Small intestine (tissue), 16 donors: ENCODE measurements around the gene OR9A4. TPM values are rescaled to one million over a fixed set of nuclear protein-coding genes. Genes with fewer than 3 reads are reported as not detected.

Source experiments
- DNase-seq, 2 donors: peaks; one replicate each; pipeline versions ENCODE4 v3.0.0 to v3.0.0-alpha.2; 2013
- FAIRE-seq: peaks from 2 replicates; lab custom pipeline; 2012; peaks lifted over from hg19 to GRCh38; lab: Jason Lieb, UNC
- H3K27ac ChIP-seq, 3 donors: one replicate each; pipeline ENCODE4 v1.5.1; 2013; ENCODE audit warnings: low read length in 2 of 3, mild to moderate bottlenecking in 2 of 3, control low read depth in 1 of 3, inconsistent platforms in 1 of 3, low read depth in 1 of 3, moderate library complexity in 1 of 3
- H3K27me3 ChIP-seq, 3 donors: one replicate each; pipeline ENCODE4 v1.6.1; 2013; ENCODE audit warnings: low read length in 3 of 3, inconsistent platforms in 1 of 3; ENCODE audit not compliant: control insufficient read depth in 3 of 3, insufficient read depth in 3 of 3
- H3K36me3 ChIP-seq, 3 donors: one replicate each; pipeline ENCODE4 v1.6.1; 2013; ENCODE audit warnings: low read length in 3 of 3, inconsistent platforms in 1 of 3, low read depth in 1 of 3, mild to moderate bottlenecking in 1 of 3, moderate library complexity in 1 of 3; ENCODE audit not compliant: control insufficient read depth in 3 of 3, insufficient read depth in 2 of 3
- H3K4me1 ChIP-seq, 3 donors: one replicate each; pipeline ENCODE4 v1.6.1; 2013; ENCODE audit warnings: low read length in 2 of 3, inconsistent platforms in 1 of 3, low read depth in 1 of 3, mild to moderate bottlenecking in 1 of 3, moderate library complexity in 1 of 3; ENCODE audit not compliant: control insufficient read depth in 3 of 3, insufficient read depth in 2 of 3
- H3K4me3 ChIP-seq, 3 donors: one replicate each; pipeline ENCODE4 v1.5.1; 2013; ENCODE audit warnings: low read length in 3 of 3, control low read depth in 1 of 3, inconsistent platforms in 1 of 3, low read depth in 1 of 3, mild to moderate bottlenecking in 1 of 3, moderate library complexity in 1 of 3
- H3K9me3 ChIP-seq, 2 donors: one replicate each; pipeline ENCODE4 v1.6.1; 2013; ENCODE audit warnings: low read depth in 1 of 2, low read length in 1 of 2; ENCODE audit not compliant: control insufficient read depth in 2 of 2, insufficient read depth in 1 of 2
- WGBS, 3 donors: extraction: QIAGEN DNeasy Blood & Tissue Kit; methylation state at CpG; one replicate each; pipeline ENCODE4 v1.1.7; 2013; 5-methylcytosine and 5-hydroxymethylcytosine counted together
- long read RNA-seq, 10 donors: transcript quantifications; one replicate each; lab custom pipeline, GENCODE V29; 2026
- polyA plus RNA-seq, 4 donors: library from polyadenylated mRNA; stranded (reverse) in 3 of 4; unstranded in 1 of 4; fragments of 200-250 nt in 3 of 4; fragments of 120-200 nt in 1 of 4; gene quantifications; one replicate each; pipeline versions ENCODE4 v1.2.1 to v1.2.3, GENCODE V29; 2013
- donor health status: healthy with polysubstance abuse.
- donor health status: control.
- donor health status: control.
- donor health status: Bipolar disorder and iron deficiency.
- donor health status: healthy.

OR9A4 gene, protein sequence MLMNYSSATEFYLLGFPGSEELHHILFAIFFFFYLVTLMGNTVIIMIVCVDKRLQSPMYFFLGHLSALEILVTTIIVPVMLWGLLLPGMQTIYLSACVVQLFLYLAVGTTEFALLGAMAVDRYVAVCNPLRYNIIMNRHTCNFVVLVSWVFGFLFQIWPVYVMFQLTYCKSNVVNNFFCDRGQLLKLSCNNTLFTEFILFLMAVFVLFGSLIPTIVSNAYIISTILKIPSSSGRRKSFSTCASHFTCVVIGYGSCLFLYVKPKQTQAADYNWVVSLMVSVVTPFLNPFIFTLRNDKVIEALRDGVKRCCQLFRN
- polyA plus RNA-seq = not detected
- long read RNA-seq, donor 1 = 0 reads
- long read RNA-seq, donor 2 = 0 reads
- long read RNA-seq, donor 3 = 0 reads
- long read RNA-seq, donor 4 = 0 reads
- long read RNA-seq, donor 5 = 0 reads
- long read RNA-seq, donor 6 = 0 reads
- long read RNA-seq, donor 7 = 0 reads
- long read RNA-seq, donor 8 = 0 reads
- long read RNA-seq, donor 9 = 0 reads
- long read RNA-seq, donor 10 = 0 reads

DNA sequence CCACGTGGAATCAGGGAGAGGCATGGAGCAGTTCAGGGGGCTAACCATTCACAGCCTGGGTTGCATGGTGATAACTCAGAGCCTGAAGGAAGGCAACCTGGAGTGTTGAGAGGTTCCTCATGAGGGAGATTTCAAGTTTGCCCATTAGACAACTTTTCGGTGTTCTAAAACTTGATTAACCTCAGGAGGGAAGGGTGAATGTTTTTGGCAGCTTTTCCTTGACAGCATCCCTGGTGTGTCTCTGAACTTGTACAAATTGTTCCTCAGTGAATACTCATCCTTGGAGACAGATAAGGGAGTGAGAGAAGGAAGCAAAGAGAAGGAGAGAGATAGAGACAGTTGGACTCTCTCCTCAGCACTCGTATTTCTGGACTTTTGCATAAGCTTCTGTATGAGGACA, at the start of gene OR9A4:
Gene OR9A4 (plus strand): TSS at position 301 of the 400 bp plus-strand sequence. CDS start 2,477 bp downstream, outside the sequence.
- WGBS, 3 donors = 59 to 74% (median 65%) methylated on average over 3 of the region's 3 CpGs
- H3K4me1 ChIP-seq = peaks cover 0 to 3% (median 0%) of the 10 kb centered on the region in 3 donors
- FAIRE-seq (no peak), DNase-seq (no peak)
- no peaks in the 10 kb centered on the region for H3K27me3 ChIP-seq
- H3K4me3 ChIP-seq = no peak within 1 kb of the TSS
- H3K9me3 ChIP-seq = no peaks in the 10 kb centered on the region
- H3K27ac ChIP-seq = no peak within 1 kb of the TSS
- no peaks in the 10 kb centered on the region for H3K36me3 ChIP-seq

GRCh38 chr7:141866974-141867373, 49.2 kb upstream of the OR9A4 start:
- H3K36me3 ChIP-seq = no peaks in the 10 kb centered on the region
- H3K9me3 ChIP-seq = no peaks in the 10 kb centered on the region
- FAIRE-seq (no peak), DNase-seq (no peak)
- 88 to 97% (median 93%) methylated on average over 2 of the region's 2 CpGs for WGBS, 3 donors
- no peak overlapping the region for H3K4me3 ChIP-seq
- no peak overlapping the region for H3K27ac ChIP-seq
- no peaks in the 10 kb centered on the region for H3K27me3 ChIP-seq
- H3K4me1 ChIP-seq = no peaks in the 10 kb centered on the region

- no peaks in the 10 kb centered on the region for H3K4me1 ChIP-seq
- no peak overlapping the region for H3K27ac ChIP-seq
- no peak overlapping the region for H3K4me3 ChIP-seq
- H3K36me3 ChIP-seq = no peaks in the 10 kb centered on the region
- DNase-seq (no peak), FAIRE-seq (no peak)
- 85 to 90% (median 87%) methylated on average over 3 of the region's 3 CpGs for WGBS, 3 donors
- no peaks in the 10 kb centered on the region for H3K27me3 ChIP-seq
- no peaks in the 10 kb centered on the region for H3K9me3 ChIP-seq
These were observed 43.3 kb upstream of the OR9A4 start for GRCh38 chr7:141872931-141873330.

DNA sequence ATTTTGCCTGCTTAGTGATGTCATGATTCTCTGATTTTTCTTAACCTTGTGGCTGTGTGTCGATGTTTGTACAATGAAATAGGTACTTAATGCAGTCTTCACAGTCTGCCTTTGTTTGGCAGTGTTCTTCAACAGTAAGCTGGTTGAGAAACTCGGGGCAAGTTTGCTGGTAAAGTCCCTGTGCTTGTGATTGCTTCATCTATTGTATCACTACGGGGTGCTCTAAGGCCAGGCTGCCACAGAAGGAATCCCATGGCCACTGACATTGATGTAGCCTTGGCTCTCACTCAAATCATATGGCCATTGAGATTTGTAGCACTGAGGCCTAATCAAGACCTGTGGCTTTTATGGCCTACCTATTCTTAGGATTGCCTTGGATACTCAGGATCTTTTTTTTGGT, 41.4 kb upstream of the OR9A4 start:
- Histone ChIP-seq H3K27me3 (no peaks in the 10 kb centered on the region), H3K27ac (no peak overlapping the region), H3K9me3 (no peaks in the 10 kb centered on the region), H3K36me3 (no peaks in the 10 kb centered on the region), H3K4me3 (no peak overlapping the region), H3K4me1 (no peaks in the 10 kb centered on the region)
- WGBS, 3 donors = 70 to 74% (median 74%) methylated on average over 3 of the region's 3 CpGs
- FAIRE-seq (no peak), DNase-seq (no peak)

- Histone ChIP-seq H3K9me3 (no peaks in the 10 kb centered on the region), H3K27me3 (no peaks in the 10 kb centered on the region), H3K4me1 (no peaks in the 10 kb centered on the region), H3K27ac (no peak overlapping the region), H3K4me3 (no peak overlapping the region), H3K36me3 (no peaks in the 10 kb centered on the region)
- 86 to 100% (median 91%) methylated on average over 2 of the region's 2 CpGs for WGBS, 3 donors
- no peak for DNase-seq
- no peak for FAIRE-seq
These were observed 40.7 kb upstream of the OR9A4 start for GRCh38 chr7:141875453-141875852.

DNA sequence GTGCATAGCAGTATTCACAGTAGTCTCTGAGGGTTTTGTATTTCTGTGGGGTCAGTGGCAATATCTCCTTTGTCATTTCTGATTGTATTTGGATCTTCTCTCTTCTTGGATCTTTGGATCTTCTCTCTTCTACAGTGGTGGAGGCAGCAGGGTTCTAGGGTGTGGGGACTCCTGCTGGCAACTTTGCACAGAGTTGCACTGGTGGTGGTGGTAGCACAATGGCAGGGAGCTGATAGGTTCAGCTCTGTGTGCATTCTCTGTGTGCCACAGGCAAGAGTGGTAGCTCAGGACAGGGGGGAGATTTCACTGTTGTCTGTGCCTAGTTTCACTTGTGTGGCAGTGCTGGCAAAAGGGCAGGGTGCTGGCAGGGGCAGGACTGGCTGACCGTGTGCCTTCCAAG, 39.8 kb upstream of the OR9A4 start:
- no peak overlapping the region for H3K4me3 ChIP-seq
- H3K27ac ChIP-seq = no peak overlapping the region
- FAIRE-seq (no peak), DNase-seq (no peak)
- 61 to 75% (median 63%) methylated on average over 1 of the region's 1 CpG for WGBS, 3 donors
- H3K27me3 ChIP-seq = no peaks in the 10 kb centered on the region
- H3K4me1 ChIP-seq = no peaks in the 10 kb centered on the region
- no peaks in the 10 kb centered on the region for H3K9me3 ChIP-seq
- H3K36me3 ChIP-seq = no peaks in the 10 kb centered on the region

GRCh38 chr7:141877365-141877764, 38.8 kb upstream of the OR9A4 start:
- FAIRE-seq (no peak), DNase-seq (no peak)
- Histone ChIP-seq H3K36me3 (no peaks in the 10 kb centered on the region), H3K27me3 (no peaks in the 10 kb centered on the region), H3K4me1 (no peaks in the 10 kb centered on the region), H3K27ac (no peak overlapping the region), H3K4me3 (no peak overlapping the region), H3K9me3 (no peaks in the 10 kb centered on the region)
- 72 to 95% (median 91%) methylated on average over 3 of the region's 3 CpGs for WGBS, 3 donors

GRCh38 chr7:141880960-141881359, 35.2 kb upstream of the OR9A4 start:
- Histone ChIP-seq H3K36me3 (no peaks in the 10 kb centered on the region), H3K27ac (no peak overlapping the region), H3K4me1 (no peaks in the 10 kb centered on the region), H3K4me3 (no peak overlapping the region), H3K9me3 (no peaks in the 10 kb centered on the region), H3K27me3 (no peaks in the 10 kb centered on the region)
- no peak for DNase-seq
- WGBS, 3 donors = 68 to 69% (median 69%) methylated on average over 5 of the region's 5 CpGs
- no peak for FAIRE-seq
